ENCODE results near the gene PKP2.

GRCh38 chr12:32885831-32886230 is 10.7 kb downstream of the PKP2 start:
- no peak for TF ChIP-seq CTCF (conservative IDR thresholded peaks at IDR 0.05; ENCODE audit: low read depth, low read length)
- TF ChIP-seq RAD21 (IDR thresholded peaks at IDR 0.05; ENCODE audit: low read length), result no peak
